Raji (cell line): ENCODE data around the gene NUP133.
A peak's percentile ranks its signal among the peaks of the same experiment; 100 is the strongest.

ENCODE experiments used
- POLR2A ChIP-seq: IDR thresholded peaks from 2 replicates; pipeline ENCODE4 v1.6.1; 2011; ENCODE audit warnings: low read depth, low read length, control low read depth; ENCODE audit not compliant: insufficient read depth

Gene NUP133

DNA sequence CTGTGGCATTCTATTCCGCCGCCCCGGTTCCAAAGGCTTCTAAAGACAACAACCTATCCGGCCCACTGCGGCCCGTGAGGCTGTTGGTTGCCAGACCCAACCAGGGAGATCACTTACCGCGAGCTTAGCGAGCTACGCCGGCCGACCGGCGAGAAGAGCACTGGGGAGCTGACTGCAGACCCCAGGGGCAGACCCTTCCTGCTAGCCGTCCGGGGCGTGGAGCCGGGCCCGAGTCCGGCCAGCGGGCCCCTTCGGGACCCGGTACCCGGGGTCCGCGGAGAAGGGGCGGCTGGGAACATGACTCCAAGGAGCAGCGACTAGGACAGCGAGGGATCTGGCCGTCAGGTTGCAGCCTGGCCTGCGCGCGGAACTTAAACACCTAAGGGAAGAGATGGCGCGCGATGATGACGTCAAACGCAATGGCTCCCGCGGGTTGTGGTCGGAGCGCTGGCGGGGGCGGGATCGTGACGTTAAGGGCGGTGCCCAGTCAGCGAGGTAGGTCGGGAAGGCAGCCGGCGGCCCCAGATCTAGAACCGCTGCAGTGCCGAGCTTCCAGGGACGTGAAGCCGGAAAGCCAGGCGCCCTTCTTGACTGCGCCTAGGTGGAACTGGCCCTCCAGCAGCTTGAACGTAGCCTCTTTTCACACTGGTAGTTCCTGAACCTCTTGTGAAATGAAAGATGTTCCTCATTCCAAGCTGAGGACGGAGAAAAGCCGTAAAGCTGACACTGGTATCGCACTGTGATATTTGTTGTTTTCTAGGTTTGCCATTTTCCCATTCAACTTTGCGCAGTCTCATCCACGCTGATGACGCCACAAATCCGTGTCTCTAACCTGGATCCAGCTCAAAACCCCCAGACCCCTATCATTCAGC, at the start of gene NUP133:
Gene NUP133 (minus strand): TSS at position 391 of the 872 bp plus-strand sequence. CDS start 92 bp downstream, at position 299.
- TF ChIP-seq POLR2A = peak; percentile 99

DNA sequence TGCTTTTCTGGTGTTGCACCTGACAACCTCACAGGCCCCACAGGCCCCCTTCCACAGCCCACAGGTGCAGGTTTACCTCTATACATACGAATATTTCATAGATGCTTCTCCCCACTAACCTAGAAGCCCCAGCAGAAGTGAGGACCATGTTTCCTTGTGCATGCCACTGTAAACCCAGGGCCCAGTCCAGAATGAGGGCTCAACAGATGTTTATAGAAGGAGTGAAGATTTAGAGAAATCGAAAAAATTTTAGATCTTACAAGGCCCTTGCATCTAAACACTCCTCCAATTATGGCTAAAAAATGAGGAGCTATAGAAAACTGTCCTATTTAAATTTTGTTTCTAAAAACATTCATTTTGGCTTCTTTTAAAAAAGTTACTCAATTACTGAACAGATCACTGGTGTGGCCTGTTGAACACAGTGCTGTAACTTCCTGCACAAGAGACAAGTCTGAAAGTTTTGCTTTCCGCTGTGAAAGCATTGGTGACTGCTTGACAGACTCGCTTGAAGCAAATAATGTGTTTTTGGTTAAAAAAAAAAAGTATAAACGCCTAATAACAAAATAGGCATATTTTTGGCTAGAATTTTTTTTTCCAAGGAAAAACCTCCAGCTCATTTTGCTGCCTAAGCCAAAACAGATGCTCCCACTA, 49.2 kb upstream of the NUP133 start:
- no peak for TF ChIP-seq POLR2A

DNA sequence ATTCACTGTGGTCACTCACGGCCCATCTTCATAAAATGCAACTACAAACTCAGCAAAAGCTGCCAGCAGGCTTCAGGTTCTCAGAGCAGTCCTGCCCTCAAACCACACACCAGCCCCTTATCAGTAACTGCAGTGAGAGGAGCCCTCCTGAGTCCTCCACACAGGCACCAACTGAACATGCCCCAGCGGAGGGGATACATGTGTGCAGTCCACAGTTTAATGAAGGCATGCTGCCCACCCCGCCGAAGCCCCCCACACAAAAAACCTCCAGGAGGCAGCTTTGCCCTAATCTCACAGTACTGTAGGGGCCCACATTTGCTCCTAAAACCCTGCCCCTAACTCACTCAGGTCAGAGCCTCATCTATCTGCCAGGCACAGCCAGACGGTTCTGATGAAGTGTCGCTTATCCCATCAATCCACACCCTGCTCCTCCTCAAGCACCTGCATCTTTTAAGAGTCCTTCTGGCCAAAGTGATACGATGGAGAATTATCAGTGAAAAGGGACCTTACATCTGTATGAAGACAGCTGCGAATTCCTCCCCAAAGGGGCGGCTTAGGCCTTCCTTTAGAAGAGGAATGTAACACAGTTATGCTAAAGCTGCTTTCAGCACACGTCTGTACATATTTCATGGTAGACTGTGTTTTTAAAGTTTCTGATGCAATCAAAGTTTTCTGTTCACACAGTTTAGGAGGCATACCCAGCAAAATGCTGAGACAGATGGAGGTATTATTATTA, 46.9 kb upstream of the NUP133 start:
- no peak for TF ChIP-seq POLR2A

DNA sequence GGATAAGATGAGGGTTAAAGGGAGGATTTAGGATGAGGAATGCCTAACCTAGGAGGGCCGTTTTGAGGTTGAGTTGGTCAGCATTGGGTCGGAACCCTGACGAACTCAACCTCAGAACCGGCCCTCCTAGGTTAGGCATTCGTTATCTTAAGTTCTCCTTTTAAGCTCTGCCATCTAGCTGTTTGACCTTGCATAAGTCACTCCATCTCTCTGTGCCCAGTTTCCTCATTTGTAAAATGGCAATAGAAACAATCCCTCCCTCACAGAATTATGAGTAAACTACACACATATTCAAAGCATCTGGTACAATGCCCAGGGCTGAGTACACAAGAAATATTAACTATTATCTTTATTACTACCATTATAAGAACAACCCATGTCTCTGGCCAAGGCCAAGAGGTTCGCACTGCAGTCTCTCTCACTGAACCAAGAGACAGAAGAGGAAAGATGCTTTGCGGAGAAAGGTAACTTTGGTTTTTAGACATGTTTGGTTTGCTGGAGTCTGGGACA, 45.5 kb upstream of the NUP133 start:
- TF ChIP-seq POLR2A = no peak

GRCh38 chr1:229552732-229553131, 44.6 kb upstream of the NUP133 start:
- TF ChIP-seq POLR2A = no peak

DNA sequence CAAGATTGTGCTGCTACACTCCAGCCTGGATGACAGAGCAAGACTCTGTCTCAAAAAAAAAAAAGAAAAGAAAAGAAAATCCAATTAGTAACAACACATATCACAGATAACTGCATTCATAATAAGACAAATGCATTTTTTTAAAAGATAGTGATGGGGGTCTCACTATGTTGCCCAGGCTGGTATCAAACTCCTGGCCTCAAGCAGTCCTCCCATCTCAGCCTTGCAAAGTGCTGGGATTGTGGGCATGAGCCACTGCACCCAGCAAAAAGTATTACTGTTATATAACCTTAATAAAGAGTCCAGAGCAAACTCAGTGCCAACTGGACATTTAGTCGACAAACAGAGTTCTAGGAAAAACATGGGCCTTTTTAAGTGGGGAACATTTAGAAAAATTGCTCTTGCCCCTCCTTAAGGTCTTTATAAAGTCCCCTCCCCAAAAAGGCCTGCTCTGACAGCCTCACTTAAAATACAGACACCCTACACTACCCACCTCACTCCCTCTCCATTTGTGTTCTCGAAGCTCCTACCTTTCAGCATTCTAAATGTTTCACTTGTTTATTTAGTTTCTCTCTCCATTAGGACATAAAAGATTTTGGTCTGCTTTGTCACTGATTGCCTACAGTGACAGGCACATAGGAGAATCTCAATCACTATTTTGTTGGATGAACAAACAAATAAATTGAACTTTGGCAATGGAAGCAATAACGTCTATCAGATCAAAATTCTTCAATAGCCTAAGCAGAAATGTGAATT, 42.8 kb upstream of the NUP133 start:
- TF ChIP-seq POLR2A = no peak

- no peak for TF ChIP-seq POLR2A
These were observed 39.4 kb upstream of the NUP133 start for GRCh38 chr1:229547542-229547941.

DNA sequence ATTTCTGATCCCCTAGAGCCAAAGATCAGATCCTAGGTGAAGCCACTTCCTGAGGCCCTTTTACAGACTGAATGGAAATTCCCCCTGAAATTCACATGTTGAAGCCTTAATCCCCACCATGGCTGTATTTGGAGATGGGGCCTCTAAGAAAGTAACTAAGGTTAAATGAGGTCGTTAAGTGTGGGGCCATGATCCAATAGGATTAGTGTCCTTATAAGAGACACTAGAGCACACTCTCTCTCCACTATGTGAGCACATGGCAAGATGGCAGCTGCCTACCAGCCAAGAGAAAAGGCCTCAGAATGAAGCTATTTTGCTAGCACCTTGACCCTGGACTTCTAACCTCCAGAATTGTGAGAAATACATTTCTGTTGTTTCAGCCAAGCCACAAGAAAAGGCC, 36.4 kb upstream of the NUP133 start:
- TF ChIP-seq POLR2A = no peak

DNA sequence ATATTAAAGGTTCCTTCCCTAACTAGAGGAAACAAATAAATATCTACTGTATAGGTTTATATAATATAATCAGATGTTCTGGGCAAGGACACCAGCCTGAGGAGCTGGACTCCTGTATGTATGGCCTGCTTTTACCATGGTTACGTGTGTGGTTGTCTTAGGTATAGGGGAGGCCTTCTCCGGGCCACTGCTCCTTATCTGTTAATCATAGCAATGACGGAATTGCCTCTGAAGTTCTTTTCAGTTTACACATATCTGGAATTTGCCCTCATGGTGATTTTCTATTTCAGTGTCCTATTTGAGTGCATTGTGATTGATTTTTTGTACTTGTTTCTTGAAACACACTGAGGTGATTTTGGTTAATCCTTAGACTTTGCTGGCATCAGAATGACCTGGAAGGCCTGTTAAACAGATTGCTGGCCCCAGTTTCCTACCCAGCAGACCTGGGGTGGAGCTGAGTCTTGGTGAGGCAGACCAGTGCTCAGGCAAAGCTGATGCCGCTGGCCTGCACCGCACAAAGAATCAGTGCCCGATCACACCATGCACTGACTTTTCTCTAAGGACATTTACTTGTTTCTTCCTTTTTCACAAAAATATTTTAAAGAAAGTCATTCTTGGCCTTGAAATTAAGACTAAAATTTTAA, 31.8 kb upstream of the NUP133 start:
- no peak for TF ChIP-seq POLR2A

DNA sequence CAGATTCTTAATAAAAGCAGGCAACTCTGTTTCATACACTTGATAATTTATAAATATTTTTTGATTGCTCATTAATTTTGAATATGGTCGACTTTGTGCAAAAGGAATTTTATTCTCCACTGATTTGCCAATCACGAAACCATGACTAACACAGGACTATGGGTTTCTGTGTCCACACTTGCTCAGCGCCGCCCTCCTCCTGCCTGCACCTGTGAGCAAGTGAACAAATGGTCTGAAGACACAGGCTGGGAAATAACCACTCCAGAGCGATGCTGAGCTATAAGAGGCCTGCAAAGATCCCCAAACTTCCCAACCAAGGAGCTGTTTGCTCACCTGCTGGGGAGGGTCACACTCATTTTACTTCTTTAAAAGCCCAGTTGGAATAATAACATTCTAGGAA, 30.8 kb upstream of the NUP133 start:
- TF ChIP-seq POLR2A = no peak

DNA sequence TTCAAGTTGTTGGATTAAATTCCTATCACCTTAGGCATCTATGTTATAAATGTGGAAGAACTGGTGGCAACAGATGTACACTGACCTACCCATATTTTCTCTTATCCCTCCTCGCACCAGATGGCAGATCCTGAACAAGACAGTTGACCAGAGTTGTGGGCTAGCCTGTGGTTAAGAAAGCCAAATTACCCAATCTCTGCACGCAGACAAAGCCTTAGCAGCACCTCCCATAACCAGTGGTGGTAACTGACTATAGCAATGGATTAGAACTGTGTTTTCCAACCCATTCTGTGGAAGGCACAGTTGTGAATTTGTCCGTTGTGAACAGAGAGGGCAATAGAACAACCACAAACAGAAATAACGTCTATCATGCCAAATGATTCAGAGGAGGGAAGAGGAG, 29.8 kb upstream of the NUP133 start:
- no peak for TF ChIP-seq POLR2A

- TF ChIP-seq POLR2A = no peak
These were observed 28.8 kb upstream of the NUP133 start for GRCh38 chr1:229536982-229537381.

DNA sequence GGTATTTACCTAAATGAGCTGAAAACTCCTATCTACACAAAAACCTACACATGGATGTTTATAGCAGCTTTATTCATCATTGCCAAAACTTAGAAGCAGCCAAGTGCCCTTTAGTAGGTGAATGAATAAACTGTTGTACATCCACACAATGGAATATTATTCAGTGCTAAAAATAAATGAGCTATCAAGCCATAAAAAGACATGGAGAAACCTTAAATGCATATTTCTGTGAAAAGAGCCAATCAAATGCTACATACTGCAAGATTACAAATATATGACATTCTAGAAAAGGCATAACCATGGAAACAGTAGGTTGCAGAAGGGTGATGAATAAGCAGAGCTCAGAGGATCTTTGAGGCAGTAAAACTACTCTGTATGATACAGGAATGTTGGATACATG, 27.1 kb upstream of the NUP133 start:
- no peak for TF ChIP-seq POLR2A

GRCh38 chr1:229531326-229531725, 23.2 kb upstream of the NUP133 start:
- no peak for TF ChIP-seq POLR2A

DNA sequence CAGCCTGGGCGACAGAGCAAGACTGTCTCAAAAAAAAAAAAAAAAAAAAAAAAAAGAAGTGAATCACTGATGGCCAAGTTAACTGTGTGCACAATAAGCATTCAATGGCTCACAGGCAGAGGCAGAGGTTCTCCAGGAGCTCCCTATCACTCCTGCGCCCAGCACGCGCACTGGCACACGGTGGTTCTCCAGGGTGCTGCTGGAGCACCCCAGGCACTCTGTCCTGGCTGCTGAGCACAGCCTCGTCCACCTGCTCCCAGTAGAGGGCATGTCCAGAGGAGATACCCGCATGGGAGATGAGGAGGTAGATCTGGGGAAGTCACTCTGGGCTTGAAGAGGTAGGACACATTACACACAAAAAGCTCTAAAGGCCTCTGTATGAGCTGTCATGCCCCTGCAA, 21.5 kb upstream of the NUP133 start:
- TF ChIP-seq POLR2A = no peak

- TF ChIP-seq POLR2A = no peak
These were observed 18.6 kb upstream of the NUP133 start for GRCh38 chr1:229526695-229527094.
